ENCODE measurements around the gene DLST. TPM values are rescaled to one million over a fixed set of nuclear protein-coding genes. Genes with fewer than 3 reads are reported as not detected.

Gene DLST
- total RNA-seq, 1 donor from 2014 or later: 90.4 TPM

- ATAC-seq (ENCODE audit: low read depth): no peak
- ChIA-PET CTCF (interaction anchor here (10.2 kb wide), 1 partner anchor 43 kb away, joined by 288 read pairs; no protein-coding TSS in a partner anchor), POLR2A (no interaction called here)
- TF ChIP-seq CTCF (IDR thresholded peaks at IDR 0.05): no peak
- no peaks in the 10 kb centered on the region for H3K27me3 Mint-ChIP-seq
- H3K27ac Mint-ChIP-seq: no peak overlapping the region
- H3K9me3 Mint-ChIP-seq: no peaks in the 10 kb centered on the region
- peaks cover 4% of the 10 kb centered on the region for H3K4me1 Mint-ChIP-seq
- intact Hi-C loops (cut with micrococcal nuclease): loop anchor here (5.0 kb wide), 2 partner anchors 83 to 158 kb away; no protein-coding TSS in a partner anchor
- no peak for DNase-seq
- H3K4me3 Mint-ChIP-seq: no peak overlapping the region
- no peaks in the 10 kb centered on the region for H3K36me3 Mint-ChIP-seq (ENCODE audit: low read depth)
These were observed 17.5 kb upstream of the DLST start for GRCh38 chr14:74864198-74864597.

GRCh38 chr14:74865156-74865555, 16.6 kb upstream of the DLST start:
- Mint-ChIP-seq H3K9me3 (no peaks in the 10 kb centered on the region), H3K27ac (no peak overlapping the region), H3K27me3 (no peaks in the 10 kb centered on the region), H3K4me1 (peaks cover 4% of the 10 kb centered on the region), H3K4me3 (no peak overlapping the region), H3K36me3 (ENCODE audit: low read depth) (no peaks in the 10 kb centered on the region)
- ATAC-seq (ENCODE audit: low read depth): no peak
- intact Hi-C loops (cut with micrococcal nuclease): no loop called here
- CTCF ChIA-PET: no interaction called here
- TF ChIP-seq CTCF (IDR thresholded peaks at IDR 0.05): no peak
- POLR2A ChIA-PET: interaction anchor here (0.7 kb wide), 1 partner anchor 28 kb away, joined by 3 read pairs; no protein-coding TSS in a partner anchor
- no peak for DNase-seq

- Mint-ChIP-seq H3K27ac (no peak overlapping the region), H3K4me3 (no peak overlapping the region), H3K9me3 (no peaks in the 10 kb centered on the region), H3K4me1 (peaks cover 4% of the 10 kb centered on the region), H3K36me3 (ENCODE audit: low read depth) (no peaks in the 10 kb centered on the region), H3K27me3 (no peaks in the 10 kb centered on the region)
- ChIA-PET POLR2A (no interaction called here), CTCF (interaction anchor here (1.2 kb wide), 1 partner anchor 13 kb away, joined by 3 read pairs; no protein-coding TSS in a partner anchor)
- no peak for ATAC-seq (ENCODE audit: low read depth)
- no peak for TF ChIP-seq CTCF (IDR thresholded peaks at IDR 0.05)
- DNase-seq: no peak
- intact Hi-C loops (cut with micrococcal nuclease): no loop called here
These were observed 14.9 kb upstream of the DLST start for GRCh38 chr14:74866708-74867389.

GRCh38 chr14:74867673-74868072, 14.0 kb upstream of the DLST start:
- ChIA-PET POLR2A (no interaction called here), CTCF (interaction anchor here (0.9 to 1.2 kb wide), 2 partner anchors 12 to 40 kb away, joined by 3 read pairs; no protein-coding TSS in a partner anchor)
- peaks cover 4% of the 10 kb centered on the region for H3K4me1 Mint-ChIP-seq
- TF ChIP-seq CTCF (IDR thresholded peaks at IDR 0.05): no peak
- DNase-seq (no peak), ATAC-seq (ENCODE audit: low read depth) (no peak)
- H3K4me3 Mint-ChIP-seq: no peak overlapping the region
- no peaks in the 10 kb centered on the region for H3K36me3 Mint-ChIP-seq (ENCODE audit: low read depth)
- no peak overlapping the region for H3K27ac Mint-ChIP-seq
- H3K9me3 Mint-ChIP-seq: no peaks in the 10 kb centered on the region
- intact Hi-C loops (cut with micrococcal nuclease): no loop called here
- no peaks in the 10 kb centered on the region for H3K27me3 Mint-ChIP-seq

GRCh38 chr14:74868739-74869138, 13.0 kb upstream of the DLST start:
- Mint-ChIP-seq H3K4me1 (no peaks in the 10 kb centered on the region), H3K36me3 (ENCODE audit: low read depth) (no peaks in the 10 kb centered on the region), H3K27ac (no peak overlapping the region), H3K9me3 (no peaks in the 10 kb centered on the region), H3K27me3 (no peaks in the 10 kb centered on the region), H3K4me3 (no peak overlapping the region)
- ChIA-PET CTCF (interaction anchor here (0.9 to 1.2 kb wide), 2 partner anchors 36 to 39 kb away, joined by 3 read pairs; no protein-coding TSS in a partner anchor), POLR2A (interaction anchor here (0.7 kb wide), 1 partner anchor 328 kb away, joined by 3 read pairs; no protein-coding TSS in a partner anchor)
- intact Hi-C loops (cut with micrococcal nuclease): no loop called here
- DNase-seq: no peak
- TF ChIP-seq CTCF (IDR thresholded peaks at IDR 0.05): no peak
- ATAC-seq (ENCODE audit: low read depth): no peak

Data from activated B cell treated with CpG ODN at 0.5 μM for 24 hours (primary cell).